HG03469 (cell line): ENCODE results near the gene ICA1.

ENCODE experiments used
- ATAC-seq: cut with Tn5 transposase; IDR thresholded peaks from one replicate; pipeline ENCODE4 v1.9.1; 2021; ENCODE audit warnings: mild to moderate bottlenecking, moderate library complexity, moderate number of reproducible peaks; ENCODE audit not compliant: unreplicated experiment

Gene ICA1

DNA sequence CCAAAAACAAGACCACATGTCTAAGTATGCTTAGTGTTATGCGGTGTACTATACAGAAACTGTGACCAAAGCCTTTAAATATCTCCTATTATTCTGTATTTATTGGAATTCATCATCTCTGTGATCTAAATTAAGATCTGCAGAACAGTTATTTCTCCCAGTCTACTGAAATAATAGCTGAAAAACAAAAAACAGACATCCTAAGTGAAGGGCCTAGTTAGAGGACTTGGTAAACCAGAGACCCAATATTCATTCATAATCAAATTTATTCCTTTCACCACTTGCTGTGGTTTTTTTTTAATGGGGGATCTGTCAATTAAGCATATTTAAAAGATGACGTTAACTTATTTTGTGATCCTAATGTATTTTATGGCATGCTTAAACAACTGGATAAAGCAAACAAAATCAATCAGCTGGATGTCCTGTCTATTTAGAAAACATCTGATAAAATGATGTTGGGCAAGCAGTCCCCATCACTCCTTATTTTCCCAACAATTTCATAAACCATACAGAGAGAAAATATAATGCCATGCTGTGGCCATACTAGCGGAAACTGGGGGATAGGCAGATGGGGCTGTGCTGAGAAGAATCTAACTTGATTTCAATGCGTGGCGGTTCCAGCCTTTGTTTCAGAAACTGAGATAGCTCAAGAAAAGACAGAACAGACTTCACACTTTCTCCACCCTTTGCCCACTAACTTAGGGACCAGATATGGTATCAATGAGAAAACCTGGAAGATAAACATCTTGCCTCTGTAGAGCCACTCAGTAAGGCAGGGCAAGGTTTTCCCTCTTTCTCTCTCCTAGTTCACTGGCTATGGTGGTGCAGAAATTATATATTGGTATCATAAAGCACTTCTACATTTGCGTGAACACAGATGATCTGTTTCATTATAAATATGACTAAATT is 32.9 kb downstream of the ICA1 start:
- ATAC-seq: no peak

DNA sequence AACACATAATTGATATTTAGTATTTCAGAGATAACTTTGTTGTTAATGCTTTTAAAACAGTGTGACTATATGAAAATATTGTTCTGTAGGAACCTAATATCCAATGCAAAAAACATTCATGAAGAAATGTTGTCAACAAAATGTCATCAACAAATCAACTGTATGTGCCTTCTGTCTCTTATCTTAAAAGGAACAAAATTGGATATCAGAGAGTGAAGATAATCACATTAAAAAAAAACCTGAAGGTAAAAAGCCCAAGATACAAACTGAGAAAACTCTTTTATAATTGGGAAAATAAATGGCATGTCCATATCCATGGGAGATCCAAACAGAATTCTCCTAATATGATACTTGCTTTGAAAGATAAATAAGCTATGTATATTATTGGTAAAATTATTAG is 33.9 kb downstream of the ICA1 start:
- ATAC-seq: no peak

DNA sequence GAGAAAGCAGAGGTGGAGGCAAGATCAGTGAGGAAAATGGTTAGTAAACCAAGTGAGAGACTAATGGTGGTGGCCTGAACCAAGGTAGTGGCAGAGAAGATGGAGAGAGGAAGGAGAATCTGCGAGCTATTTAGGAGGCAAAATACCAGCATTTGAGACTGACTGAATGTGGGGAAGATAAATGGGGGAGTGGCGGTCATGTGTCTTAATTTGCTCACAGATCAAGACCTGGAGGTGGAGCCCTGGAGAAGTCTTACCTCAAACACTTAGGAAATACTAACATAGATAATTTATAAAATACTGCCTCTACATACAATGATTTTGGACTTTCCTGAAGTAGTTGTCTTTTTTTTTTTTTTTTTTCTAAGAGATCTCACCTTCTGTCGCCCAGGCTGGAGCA is 34.7 kb downstream of the ICA1 start:
- ATAC-seq: no peak

DNA sequence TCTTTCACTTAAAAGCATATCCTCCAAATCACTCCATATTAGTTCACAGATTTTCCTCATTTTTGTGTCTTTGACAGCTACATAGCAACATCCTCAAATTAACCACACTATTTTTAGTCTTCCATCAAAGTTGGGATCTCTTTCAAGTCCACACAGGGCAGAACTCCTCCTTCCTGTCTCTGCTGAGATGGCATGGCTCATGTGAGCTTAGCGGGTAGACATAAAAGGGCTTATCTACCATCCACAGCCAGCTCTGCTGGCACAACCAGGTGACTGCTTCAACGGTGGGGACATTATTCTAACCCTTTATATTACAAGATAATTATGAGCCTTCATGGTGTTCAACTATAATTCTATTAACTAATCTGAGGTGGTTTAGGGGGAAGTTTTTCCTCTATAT is 35.5 kb downstream of the ICA1 start:
- no peak for ATAC-seq

DNA sequence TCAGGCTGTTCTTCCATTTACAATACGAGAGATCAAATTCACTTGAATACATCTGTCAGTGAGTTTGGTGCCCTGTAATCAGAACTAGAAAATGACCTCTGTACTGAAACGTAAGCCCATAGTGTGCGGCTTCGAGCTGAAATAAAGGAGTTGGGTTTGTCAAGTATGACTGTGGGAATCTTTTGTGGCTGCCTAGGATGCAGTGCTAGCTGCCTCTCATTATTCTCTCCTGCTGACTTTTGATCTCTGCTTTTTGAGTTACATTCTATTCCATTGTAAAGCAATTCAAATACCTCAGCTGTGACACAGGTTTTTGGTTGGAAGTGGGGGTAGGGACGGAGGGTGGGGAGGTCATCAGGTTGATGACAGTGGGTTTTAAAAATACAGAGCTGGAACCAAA is 40.4 kb downstream of the ICA1 start:
- ATAC-seq: no peak

DNA sequence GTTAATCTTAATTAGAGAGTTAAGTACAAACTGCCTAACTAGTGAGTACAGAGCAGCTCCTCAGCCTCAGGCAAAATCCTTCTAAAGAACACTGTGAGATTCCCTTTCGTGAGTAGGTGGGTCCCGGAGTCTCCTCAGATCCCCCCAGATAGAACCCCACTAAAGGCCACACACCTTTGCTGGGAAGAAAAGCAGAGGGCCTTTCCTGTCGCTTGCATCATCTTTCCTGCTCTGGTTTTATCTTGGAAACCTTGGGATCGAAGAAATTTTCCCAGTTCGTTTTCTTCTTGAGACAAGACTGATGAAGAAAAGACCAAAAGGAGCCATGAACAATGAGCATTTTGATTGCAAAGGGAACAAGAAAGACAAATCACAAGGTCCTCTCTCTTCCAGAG is 40.9 kb downstream of the ICA1 start:
- ATAC-seq: no peak

DNA sequence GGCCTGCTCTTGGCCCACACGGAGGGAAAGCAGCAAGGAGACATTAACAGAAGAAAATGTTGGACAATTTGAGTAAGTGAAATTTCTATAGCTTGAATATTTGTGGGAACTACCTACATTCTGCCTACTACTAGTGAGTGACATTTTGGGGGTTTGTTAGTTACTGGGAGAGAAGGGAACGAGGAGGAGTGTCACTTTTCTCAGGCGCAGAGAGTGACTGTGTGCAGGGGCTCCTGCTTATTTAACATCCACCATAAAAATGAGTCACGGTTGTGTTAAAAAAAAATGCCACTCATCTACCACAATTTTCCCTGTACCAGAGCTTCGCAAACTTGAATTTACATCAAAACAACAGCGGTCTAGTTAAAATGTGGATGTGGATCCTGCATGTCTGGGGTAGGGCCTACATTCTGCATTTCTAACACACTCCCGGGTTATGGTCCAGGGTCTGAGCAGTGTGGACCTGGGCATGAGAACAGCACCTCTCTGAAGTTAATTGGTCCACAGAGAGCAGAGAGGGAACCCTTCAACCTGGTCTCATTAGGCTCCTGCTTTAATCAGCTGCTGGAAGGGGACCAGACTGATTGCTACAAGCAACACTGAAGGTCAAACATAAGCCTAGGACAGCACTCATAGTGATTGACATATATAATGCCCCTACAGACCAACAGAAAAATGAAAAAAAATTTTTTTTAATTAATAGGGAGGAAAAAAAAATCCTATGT is 41.4 kb downstream of the ICA1 start:
- ATAC-seq: no peak

DNA sequence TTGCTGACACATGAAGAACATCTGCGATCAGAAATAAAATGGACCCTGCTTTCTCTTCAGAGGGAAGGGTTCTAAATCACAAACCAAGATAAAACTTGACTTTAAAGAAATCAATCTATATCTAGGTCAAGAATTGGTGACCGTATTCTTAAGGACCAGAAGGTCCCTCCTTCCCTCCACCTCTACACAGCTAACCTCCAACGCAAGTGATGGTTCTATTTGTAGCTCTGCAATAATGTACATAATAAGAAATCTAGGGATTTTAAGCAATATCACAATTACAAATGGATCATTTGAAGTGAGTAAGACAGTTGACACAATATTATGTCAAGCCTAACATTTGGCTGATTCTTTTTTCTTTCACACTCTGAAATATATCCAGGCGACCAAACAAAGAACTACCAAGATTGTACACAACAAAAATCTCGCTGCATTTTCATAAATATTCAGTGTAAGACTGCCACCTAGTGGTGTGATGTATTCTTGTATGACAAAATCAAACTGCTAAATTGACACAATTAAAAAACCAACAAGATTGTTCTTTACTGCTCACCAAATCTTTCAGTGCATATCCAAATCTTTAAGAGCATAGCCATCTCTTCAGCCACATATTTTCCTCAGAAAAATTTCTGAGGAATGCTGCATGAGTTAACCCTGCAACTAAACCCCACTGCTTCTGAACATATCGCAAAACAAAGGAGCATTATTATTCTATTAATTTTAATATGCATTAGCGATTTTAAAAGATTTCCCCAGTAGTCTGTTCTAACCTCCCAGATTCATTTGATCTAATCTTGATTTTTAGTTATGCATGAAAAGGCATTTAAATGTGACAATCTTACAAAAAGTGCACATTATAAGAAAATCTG is 44.5 kb downstream of the ICA1 start:
- ATAC-seq: no peak

DNA sequence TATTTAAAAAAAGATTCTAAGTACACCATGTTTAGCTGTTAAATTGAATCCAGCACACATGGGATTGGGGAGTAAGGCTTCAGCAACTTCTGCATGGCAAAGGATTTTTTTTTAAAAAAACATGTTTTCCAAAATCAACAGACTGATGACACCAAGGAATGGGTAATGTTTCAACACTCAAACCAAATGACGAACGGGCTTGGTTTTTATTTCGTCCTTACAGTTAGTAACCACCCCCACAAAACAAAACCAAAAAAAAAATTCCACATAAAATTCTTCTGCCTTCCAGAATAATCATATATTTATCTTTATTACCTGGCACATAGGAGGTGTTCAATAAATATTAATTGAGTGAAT is 45.7 kb downstream of the ICA1 start:
- ATAC-seq: no peak

DNA sequence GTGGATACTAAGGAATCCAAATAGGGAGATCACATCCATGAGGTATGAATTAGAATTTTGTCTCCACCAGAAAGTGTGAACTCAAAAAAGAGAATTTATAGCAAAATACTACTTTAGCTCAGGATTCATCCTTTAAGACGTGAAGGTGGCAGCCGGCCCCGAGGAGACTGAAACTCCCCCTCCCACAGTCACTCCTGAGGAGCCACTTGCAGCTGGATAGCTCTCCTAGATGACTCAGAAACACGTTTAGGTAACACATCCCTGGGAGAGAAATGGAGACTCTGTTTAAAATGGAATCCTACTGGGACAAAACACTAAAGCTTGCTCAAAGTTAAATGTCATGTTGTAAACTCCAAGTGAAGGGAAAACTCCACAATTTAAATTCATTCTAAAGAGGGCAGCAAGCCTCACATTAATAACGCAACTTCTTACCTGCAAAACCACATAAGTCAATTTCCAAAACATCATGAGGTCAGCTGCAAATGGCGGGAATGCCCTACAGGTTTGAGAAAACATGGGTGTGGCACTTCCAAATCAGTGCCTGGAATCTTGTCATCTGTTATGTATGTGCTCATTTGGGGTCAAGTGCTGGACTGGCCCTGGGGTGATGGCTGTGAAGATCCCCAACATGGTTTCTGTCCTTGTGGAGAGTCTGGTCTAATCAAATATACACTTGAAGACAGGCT is 46.2 kb downstream of the ICA1 start:
- ATAC-seq: no peak

DNA sequence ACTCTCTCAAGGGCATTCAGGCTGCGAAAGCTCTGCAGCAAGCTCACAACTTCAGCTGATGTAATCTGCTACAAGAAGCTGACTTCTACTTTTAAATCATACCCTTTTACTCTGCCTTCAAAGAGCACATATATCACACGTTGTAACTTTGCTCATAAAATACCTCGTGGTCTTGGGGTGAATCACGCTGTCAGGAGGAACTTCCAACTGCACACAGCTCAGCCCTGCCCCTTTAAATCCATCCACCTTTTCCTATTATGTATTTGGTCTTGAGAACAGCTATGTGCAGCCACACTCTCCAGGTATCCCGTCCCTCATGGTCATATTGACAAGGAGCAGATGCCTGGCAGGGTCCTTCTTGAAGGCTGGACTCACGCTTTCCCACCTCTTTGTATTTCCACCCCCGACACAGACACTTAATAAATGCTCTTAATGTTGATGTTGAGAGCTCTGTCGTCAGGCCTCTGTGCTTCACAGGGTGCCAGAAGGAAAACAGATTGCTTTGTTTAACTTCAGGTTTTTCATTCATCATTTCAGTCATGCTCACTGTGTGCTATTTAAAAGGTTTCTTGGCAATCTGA is 47.6 kb downstream of the ICA1 start:
- no peak for ATAC-seq

DNA sequence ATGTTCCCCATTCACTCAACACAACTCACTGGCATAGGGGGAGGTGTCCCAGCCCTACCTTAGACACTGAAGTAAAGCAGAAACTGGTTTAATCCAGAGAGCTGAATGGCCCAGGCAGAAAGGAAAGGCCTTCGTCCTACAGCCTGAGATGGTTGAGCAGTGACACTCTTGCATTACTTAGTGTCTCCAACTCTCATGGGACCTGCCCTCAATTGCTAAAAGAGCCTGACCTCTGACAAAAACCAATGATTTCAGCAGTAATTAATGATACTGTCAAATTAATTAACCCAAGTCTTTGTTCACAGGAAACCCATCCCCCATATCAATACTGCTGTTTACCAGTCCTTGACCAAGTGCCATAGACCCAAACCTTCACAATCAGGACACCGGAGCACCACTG is 48.6 kb downstream of the ICA1 start:
- no peak for ATAC-seq

DNA sequence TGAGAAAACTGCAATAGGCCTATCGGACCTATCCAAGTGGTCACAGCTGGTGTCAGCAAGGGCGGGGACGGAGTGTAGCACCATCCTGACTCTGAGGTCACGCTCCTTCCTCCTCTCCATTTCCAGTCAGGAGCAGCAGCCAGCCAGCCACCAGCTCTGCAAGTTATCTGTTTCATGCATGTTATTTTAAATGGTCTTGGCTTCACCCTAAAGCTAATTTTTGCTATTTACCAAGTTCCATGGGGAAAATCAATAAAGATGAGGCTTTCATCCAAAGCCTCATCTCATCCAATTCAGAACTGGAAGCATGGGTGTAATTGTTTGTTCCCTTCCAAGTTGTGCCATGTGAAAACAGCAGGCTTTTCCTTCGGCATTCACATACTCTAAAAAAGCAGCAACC is 49.3 kb downstream of the ICA1 start:
- no peak for ATAC-seq

DNA sequence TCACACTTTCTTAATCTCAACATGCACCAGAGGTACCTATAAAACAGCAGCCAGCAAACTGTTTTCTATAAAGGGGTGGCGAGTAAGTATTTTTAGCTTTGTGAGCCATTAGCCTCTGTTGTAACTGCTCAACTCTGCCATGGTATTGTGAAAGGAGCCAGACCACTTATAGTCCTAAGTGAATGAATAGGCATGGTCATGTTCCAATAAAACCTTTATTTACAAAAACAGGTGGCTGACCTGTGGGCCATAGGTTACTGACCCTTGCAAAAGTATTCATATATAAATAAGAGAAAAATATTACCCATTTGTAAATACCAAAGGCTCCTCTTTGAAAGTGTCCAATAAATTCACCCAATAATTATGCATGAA is 50.3 kb downstream of the ICA1 start:
- no peak for ATAC-seq

DNA sequence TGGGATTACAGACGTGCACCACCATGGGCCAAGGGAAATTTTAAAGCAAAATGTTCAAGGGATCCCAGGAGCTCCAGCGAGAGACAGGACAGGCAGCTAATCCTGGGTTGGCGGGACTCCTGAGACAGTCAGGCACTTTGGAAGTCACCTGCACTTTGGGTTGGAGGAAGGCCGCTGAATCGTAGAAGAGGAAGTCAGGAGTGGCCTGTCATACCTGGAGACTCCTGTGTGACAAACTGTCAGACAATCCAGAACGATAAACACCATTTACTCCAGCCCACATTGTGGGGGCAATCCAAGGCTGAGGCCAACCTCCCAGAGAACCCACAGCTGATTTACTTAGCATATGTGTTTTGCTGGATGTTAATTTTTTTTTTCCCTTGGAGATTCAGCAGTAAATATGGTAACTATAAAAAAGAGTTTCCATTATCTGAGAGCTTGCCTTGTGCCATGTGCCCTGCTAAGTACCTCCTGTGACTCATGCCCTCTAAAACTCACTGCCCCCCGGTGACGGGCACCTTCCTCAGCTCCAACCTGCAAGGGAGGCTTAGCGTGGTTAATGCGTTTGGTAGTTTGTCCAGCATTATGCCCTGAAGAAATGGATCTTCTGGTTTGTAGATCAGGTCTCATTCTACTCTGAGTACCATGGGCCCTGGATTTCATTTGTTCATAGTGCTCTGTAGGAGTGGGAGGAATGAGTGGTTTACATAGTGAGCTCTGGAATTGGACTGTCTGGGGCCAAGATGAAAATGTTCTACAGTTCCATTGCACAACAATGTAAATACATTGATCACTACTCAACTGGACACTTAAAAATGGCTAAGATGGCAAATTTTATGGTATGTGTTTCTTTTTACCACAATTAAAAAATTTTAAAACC is 50.9 kb downstream of the ICA1 start:
- ATAC-seq: no peak

DNA sequence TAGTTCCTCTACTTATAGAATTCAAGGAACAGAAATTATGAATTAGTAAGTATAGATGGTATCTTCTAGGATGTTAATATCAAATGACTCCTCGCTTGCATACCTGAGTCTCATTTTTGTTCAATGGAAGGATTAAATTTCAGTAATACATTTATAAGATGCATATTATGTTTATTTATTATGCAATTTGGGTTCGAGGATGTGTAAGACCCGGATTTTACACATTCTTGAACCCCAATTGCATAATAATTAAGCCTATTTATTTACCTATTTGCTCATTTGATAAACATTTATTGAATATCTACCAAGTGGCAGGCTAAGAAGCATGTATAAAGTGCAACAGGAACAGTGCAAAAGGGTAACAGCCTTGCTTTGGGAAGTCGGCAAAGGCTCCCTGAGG is 52.6 kb downstream of the ICA1 start:
- ATAC-seq: no peak

DNA sequence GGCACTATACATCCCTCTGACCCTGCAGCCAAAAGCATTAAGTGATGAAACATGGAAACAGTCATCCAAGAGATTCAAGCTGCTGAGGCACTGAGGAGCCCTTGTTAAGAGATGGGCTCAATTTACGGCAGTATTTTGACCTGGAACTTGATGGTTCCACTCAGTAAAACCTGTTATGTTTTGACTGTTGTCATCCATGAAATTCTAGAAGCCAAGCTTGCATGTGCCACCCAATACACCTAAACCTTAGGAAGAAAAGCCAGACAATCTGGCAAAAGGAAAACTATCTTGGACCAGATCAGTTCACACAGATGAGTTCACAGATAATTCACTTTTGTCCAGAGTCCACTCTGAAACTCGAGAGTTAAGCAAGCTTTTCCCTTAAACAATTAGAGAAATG is 53.2 kb downstream of the ICA1 start:
- no peak for ATAC-seq

DNA sequence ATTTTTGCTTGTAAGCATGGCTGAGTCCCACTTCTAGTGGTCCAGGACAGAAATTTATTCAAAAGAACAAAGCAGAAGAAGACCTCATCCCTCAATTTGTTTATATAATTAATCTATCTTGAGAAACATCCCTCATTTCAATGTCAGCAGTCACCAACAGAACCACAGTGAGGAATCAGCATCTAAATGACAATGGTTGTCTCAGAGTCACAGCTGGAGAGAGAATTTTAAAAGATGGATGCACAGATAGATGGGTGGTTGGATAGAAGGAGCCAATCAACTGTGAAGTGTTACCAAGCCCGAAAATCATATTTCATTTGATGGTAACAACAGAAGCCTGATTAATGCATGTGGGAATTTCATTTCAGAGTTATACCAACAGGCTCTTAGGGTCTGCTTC is 55.0 kb downstream of the ICA1 start:
- no peak for ATAC-seq

DNA sequence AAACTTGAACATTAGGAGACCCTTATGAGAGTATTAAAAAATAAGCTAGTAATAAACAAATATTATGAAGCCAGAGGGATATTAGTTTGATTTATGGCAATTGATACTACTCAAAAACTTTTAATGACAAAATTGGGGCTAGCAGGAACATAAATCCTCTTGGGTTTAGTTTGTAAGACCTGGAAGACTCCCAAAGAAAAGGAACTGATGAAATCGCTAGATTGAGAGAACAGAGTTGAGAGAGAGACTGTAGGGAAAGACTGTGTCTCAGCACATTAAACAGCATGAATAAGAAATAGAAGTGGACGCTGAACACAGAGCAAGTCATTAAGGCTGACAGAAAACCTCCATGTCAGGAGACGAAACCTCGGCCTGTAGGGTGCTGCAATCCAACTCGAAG is 56.4 kb downstream of the ICA1 start:
- ATAC-seq: no peak

DNA sequence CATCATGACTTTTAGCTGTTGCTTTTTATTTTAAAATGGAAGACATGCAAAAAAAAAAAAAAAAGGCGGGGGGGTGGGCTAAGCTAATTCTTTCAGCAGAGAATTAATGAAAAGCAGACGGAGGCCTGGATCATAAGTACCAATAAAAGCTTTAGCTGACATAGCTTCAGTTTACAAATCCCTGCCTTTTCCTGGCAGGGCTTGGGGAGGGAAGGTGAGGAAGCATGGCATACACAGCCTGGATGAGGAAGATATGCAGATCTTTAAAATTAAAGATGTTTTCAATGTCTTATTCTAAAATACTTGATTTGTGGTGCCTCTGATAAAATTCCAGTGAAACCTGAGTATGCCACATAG is 57.0 kb downstream of the ICA1 start:
- no peak for ATAC-seq
